ENCODE data around the gene C1QL2. TPM values are rescaled to one million over a fixed set of nuclear protein-coding genes. Genes with fewer than 3 reads are reported as not detected.

C1QL2 gene
- total RNA-seq, 1 experiment from 2014 or later, result not detected

DNA sequence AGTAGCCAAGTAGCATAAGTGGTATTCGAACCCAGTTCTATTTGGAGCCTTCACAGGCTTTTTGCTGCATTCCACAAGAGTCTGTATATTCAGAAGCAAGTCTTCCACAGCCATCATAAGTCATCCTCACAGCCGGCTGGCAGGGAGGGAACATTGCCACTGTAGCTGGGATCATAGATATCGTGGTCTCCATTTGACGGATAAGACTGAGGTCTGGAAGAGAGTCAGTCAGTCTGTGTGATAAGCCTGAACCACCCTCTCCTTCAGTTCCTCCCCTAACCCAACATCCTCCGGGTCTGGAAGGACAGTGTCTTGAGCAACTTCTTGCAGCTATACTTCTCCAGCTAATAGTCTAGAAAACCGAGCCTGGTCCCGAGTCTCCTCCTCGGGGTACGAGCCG lies 17.0 kb upstream of the C1QL2 start:
- Histone ChIP-seq H3K9ac (ENCODE audit: low read length) (no peak overlapping the region), H3K4me3 (replicated peaks in 1 of 2; ENCODE audit: low read depth in 1 of 2, low read length in 2 of 2) (no peak overlapping the region), H3K9me2 (ENCODE audit: insufficient read depth) (no peaks in the 10 kb centered on the region), H3K9me3 (ENCODE audit: control insufficient read depth in 1 of 2, insufficient read depth in 1 of 2, low read depth in 1 of 2, low read length in 2 of 2) (no peaks in the 10 kb centered on the region), H3K27ac (ENCODE audit: low read depth, low read length) (no peak overlapping the region), H3K27me3 (ENCODE audit: insufficient read depth, low read length) (no peaks in the 10 kb centered on the region), H3K36me3 (ENCODE audit: control insufficient read depth in 1 of 2, insufficient read depth in 2 of 2, low read length in 2 of 2) (no peaks in the 10 kb centered on the region), H3K4me2 (ENCODE audit: low read length) (no peak overlapping the region), H3K4me1 (ENCODE audit: control insufficient read depth in 1 of 2, insufficient read depth in 2 of 2, low read length in 2 of 2) (peaks cover 5 to 7% of the 10 kb centered on the region in 2 experiments; a peak in 2 of 4 replicates), H4K20me1 (ENCODE audit: insufficient read depth) (no peaks in the 10 kb centered on the region), H2AFZ (ENCODE audit: low read depth, low read length, poor library complexity, severe bottlenecking) (no peak overlapping the region), H3K79me2 (ENCODE audit: insufficient read depth, low read length) (no peaks in the 10 kb centered on the region)
- ChIA-PET POLR2A (no interaction called here), RAD21 (ENCODE audit: low non-redundant PET in 1 of 2, low total read pairs in 2 of 2, uncharacterized antibody in 2 of 2, unreplicated experiment in 2 of 2) (no interaction called here), CTCF (interaction anchor here (0.8 to 2.7 kb wide), 2 partner anchors 292 to 294 kb away, joined by 3 to 16 read pairs; no protein-coding TSS in a partner anchor)
- no peak for DNase-seq (ENCODE audit: low read depth, low spot score)
- BruUV-seq (replicated peaks), result no TSS peak
- no peak for ATAC-seq
- intact Hi-C loops (cut with micrococcal nuclease), result no loop called here
- TF ChIP-seq EZH2phosphoT487 (IDR thresholded peaks at IDR 0.05; ENCODE audit: borderline replicate concordance), result no peak
- TF ChIP-seq SIN3A (IDR thresholded peaks at IDR 0.05; ENCODE audit: low read depth), result no peak
- TF ChIP-seq POLR2AphosphoS5 (IDR thresholded peaks at IDR 0.05; ENCODE audit: low read depth, low read length), result no peak
- TF ChIP-seq RAD21 (IDR thresholded peaks at IDR 0.05; ENCODE audit: low read depth), result no peak
- no peak for TF ChIP-seq CBX3 (IDR thresholded peaks at IDR 0.05; ENCODE audit: low read depth)
- no peak for TF ChIP-seq SRF (IDR thresholded peaks at IDR 0.05; ENCODE audit: low read depth)
- TF ChIP-seq, protein P1, sequence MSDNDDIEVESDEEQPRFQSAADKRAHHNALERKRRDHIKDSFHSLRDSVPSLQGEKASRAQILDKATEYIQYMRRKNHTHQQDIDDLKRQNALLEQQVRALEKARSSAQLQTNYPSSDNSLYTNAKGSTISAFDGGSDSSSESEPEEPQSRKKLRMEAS (IDR thresholded peaks at IDR 0.05), result no peak
- no peak for TF ChIP-seq POLR2A (IDR thresholded peaks at IDR 0.05; ENCODE audit: borderline replicate concordance, extremely low read depth, insufficient read depth, insufficient read length)
- TF ChIP-seq EGR1 (IDR thresholded peaks at IDR 0.05; ENCODE audit: low read depth), result no peak
- TF ChIP-seq, protein P2, sequence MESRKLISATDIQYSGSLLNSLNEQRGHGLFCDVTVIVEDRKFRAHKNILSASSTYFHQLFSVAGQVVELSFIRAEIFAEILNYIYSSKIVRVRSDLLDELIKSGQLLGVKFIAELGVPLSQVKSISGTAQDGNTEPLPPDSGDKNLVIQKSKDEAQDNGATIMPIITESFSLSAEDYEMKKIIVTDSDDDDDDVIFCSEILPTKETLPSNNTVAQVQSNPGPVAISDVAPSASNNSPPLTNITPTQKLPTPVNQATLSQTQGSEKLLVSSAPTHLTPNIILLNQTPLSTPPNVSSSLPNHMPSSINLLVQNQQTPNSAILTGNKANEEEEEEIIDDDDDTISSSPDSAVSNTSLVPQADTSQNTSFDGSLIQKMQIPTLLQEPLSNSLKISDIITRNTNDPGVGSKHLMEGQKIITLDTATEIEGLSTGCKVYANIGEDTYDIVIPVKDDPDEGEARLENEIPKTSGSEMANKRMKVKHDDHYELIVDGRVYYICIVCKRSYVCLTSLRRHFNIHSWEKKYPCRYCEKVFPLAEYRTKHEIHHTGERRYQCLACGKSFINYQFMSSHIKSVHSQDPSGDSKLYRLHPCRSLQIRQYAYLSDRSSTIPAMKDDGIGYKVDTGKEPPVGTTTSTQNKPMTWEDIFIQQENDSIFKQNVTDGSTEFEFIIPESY (IDR thresholded peaks at IDR 0.05; ENCODE audit: extremely low read depth, insufficient replicate concordance, low read length), result no peak
- TF ChIP-seq ZFX (IDR thresholded peaks at IDR 0.05), result no peak
- no peak for TF ChIP-seq SP1 (IDR thresholded peaks at IDR 0.05; ENCODE audit: low read depth)
- TF ChIP-seq CEBPB (IDR thresholded peaks at IDR 0.05; ENCODE audit: low read depth), result no peak
- no peak for TF ChIP-seq YY1 (IDR thresholded peaks at IDR 0.05; ENCODE audit: extremely low read depth, insufficient replicate concordance, low read depth, low read length)
- no peak for TF ChIP-seq ELF1 (IDR thresholded peaks at IDR 0.05; ENCODE audit: borderline replicate concordance, low read depth)
- TF ChIP-seq, protein P3, sequence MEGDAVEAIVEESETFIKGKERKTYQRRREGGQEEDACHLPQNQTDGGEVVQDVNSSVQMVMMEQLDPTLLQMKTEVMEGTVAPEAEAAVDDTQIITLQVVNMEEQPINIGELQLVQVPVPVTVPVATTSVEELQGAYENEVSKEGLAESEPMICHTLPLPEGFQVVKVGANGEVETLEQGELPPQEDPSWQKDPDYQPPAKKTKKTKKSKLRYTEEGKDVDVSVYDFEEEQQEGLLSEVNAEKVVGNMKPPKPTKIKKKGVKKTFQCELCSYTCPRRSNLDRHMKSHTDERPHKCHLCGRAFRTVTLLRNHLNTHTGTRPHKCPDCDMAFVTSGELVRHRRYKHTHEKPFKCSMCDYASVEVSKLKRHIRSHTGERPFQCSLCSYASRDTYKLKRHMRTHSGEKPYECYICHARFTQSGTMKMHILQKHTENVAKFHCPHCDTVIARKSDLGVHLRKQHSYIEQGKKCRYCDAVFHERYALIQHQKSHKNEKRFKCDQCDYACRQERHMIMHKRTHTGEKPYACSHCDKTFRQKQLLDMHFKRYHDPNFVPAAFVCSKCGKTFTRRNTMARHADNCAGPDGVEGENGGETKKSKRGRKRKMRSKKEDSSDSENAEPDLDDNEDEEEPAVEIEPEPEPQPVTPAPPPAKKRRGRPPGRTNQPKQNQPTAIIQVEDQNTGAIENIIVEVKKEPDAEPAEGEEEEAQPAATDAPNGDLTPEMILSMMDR (IDR thresholded peaks at IDR 0.05 in 2 of 3, conservative IDR thresholded peaks at IDR 0.05 in 1 of 3; ENCODE audit: borderline replicate concordance in 1 of 3, insufficient read depth in 1 of 3, low read depth in 2 of 3, low read length in 2 of 3), result no peak
